Smooth muscle cell (in vitro differentiated cells): ENCODE results near the gene MSANTD1. TPM values are rescaled to one million over a fixed set of nuclear protein-coding genes. Genes with fewer than 3 reads are reported as not detected.
A peak's percentile ranks its signal among the peaks of the same experiment; 100 is the strongest.

Source experiments
- DNase-seq: peaks from one replicate; lab custom pipeline; 2025; ENCODE audit not compliant: unreplicated experiment; lab: John Stamatoyannopoulos, UW
- H2AFZ ChIP-seq: fragments of 200-600 bp; sonication (generic); 2 replicates; pipeline ENCODE4 v1.6.0; 2016; ENCODE audit warnings: antibody characterized with exemption, low read depth, mild to moderate bottlenecking
- H3F3A ChIP-seq: fragments of 200-600 bp; sonication (generic); 2 replicates; pipeline ENCODE4 v1.6.0; 2017; ENCODE audit warnings: antibody characterized with exemption, low read depth
- H3K27ac ChIP-seq: fragments of 200-600 bp; sonication (generic); 2 replicates; pipeline ENCODE4 v1.5.1; 2016; ENCODE audit warnings: low read depth, mild to moderate bottlenecking
- H3K27me3 ChIP-seq: fragments of 200-600 bp; sonication (generic); 2 replicates; pipeline ENCODE4 v1.6.1; 2016; ENCODE audit warnings: low read depth, mild to moderate bottlenecking
- H3K36me3 ChIP-seq: fragments of 200-600 bp; sonication (generic); 2 replicates; pipeline ENCODE4 v1.5.1; 2016; ENCODE audit warnings: low read depth
- H3K4me1 ChIP-seq: fragments of 200-600 bp; sonication (generic); 2 replicates; pipeline ENCODE4 v1.5.1; 2016; ENCODE audit warnings: low read depth
- H3K4me2 ChIP-seq: fragments of 200-600 bp; sonication (generic); 2 replicates; pipeline ENCODE4 v1.6.0; 2016; ENCODE audit warnings: mild to moderate bottlenecking
- H3K4me3 ChIP-seq: fragments of 200-600 bp; sonication (generic); 2 replicates; pipeline ENCODE4 v1.5.1; 2016; ENCODE audit warnings: mild to moderate bottlenecking
- H3K79me2 ChIP-seq: fragments of 200-600 bp; sonication (generic); 2 replicates; pipeline ENCODE4 v1.6.0; 2016; ENCODE audit warnings: low read depth, mild to moderate bottlenecking
- H3K9ac ChIP-seq: fragments of 200-600 bp; sonication (generic); 2 replicates; pipeline ENCODE4 v1.6.0; 2016; ENCODE audit warnings: low read depth
- H3K9me3 ChIP-seq: fragments of 200-600 bp; sonication (generic); replicated peaks from 2 replicates; pipeline ENCODE4 v1.5.1; 2016; ENCODE audit warnings: low read depth
- H4K20me1 ChIP-seq: fragments of 200-600 bp; sonication (generic); 2 replicates; pipeline ENCODE4 v1.6.0; 2016; ENCODE audit warnings: low read depth
- CTCF ChIP-seq: fragments of 200-600 bp; sonication (generic); IDR thresholded peaks from 2 replicates; pipeline ENCODE4 v1.5.1; 2017; ENCODE audit warnings: borderline replicate concordance, mild to moderate bottlenecking, antibody characterized with exemption; ENCODE audit not compliant: insufficient read depth, poor library complexity, severe bottlenecking
- WGBS: methylation state at CpG from one replicate; pipeline ENCODE4 v1.1.7; 2016; ENCODE audit warnings: low lambda C conversion rate; 5-methylcytosine and 5-hydroxymethylcytosine counted together
- polyA plus RNA-seq: library from polyadenylated mRNA; unstranded; fragments of >200 nt; fragmentation: Nextera tagmentation; extraction: Ambion mirVana; gene quantifications from 2 replicates; pipeline ENCODE4 v1.2.1, GENCODE V29; 2016
- total RNA-seq: library from RNA; depleted of rRNA; stranded (reverse); fragments of >200 nt; gene quantifications from 2 replicates; pipeline ENCODE4 v1.2.3, GENCODE V29; 2014

Gene MSANTD1
- total and polyA plus RNA-seq, 2 experiments from 2014 or later = 0.30 to 1.4 TPM

GRCh38 chr4:3293401-3294391 is 44.7 kb downstream of the MSANTD1 start:
- 37% methylated on average over 24 of the region's 42 CpGs for WGBS
- H3K4me2 ChIP-seq = peak overlapping the region; percentile 98
- H3K79me2 ChIP-seq = peaks cover 49% of the 10 kb centered on the region
- no peaks in the 10 kb centered on the region for H3K27me3 ChIP-seq
- peaks cover 15% of the 10 kb centered on the region for H3K4me1 ChIP-seq
- H4K20me1 ChIP-seq = peaks cover 31% of the 10 kb centered on the region
- no peak for TF ChIP-seq CTCF
- peak overlapping the region; percentile 81 for H3K4me3 ChIP-seq
- no peaks in the 10 kb centered on the region for H3K36me3 ChIP-seq
- H3F3A ChIP-seq = peaks cover 8% of the 10 kb centered on the region
- H3K27ac ChIP-seq = no peak overlapping the region
- H2AFZ ChIP-seq = peak overlapping the region; percentile 41
- H3K9me3 ChIP-seq = no peaks in the 10 kb centered on the region
- peak overlapping the region; percentile 91 for H3K9ac ChIP-seq
- no peak for DNase-seq

DNA sequence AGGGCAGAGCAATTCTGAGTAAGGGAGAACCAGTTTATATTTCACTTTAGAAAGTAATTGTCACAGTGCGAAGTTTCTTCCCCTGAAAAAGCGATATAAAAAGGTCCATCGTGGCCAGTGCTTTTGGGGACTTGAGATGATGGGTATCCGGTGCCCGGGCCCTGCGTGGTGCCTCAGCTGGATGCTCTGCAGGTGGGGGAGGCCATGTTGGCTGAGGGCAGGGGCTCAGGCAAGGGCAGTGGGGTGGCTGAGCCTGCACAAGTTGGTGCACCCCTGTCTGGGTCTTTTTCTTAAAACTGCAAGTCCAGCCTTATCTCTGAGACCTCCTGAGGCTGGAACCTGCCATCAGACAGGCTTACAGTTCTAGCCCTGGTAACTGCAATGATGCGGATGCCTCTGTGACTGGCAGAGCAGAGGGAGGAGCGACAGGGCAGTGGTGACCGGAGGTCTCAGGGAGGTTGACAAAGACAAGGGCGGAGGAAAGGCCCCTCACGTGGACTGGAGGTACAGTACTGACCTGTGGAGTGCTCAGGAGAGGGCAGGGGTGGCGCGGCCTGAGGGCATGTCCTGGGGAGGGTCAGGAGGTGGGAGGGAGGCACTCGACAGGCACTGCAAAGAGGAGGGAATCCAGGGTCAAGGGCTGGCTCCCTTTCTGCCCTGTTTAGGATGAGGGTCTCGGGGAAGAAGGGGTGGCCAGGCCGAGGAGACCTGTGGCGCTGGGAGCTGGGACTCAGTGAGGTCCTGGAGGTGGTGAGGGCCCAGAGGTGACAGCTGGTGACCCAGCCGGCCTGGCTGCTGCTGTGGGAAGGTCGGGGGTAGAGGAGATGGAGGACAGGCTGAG is 45.7 kb downstream of the MSANTD1 start:
- 97% methylated on average over 19 of the region's 19 CpGs for WGBS
- no peaks in the 10 kb centered on the region for H3K27me3 ChIP-seq
- H3K4me2 ChIP-seq = peak overlapping the region; percentile 98
- no peaks in the 10 kb centered on the region for H3K36me3 ChIP-seq
- H3K9me3 ChIP-seq = no peaks in the 10 kb centered on the region
- DNase-seq = no peak
- peaks cover 40% of the 10 kb centered on the region for H4K20me1 ChIP-seq
- H3K4me3 ChIP-seq = peak overlapping the region; percentile 81
- no peak overlapping the region for H3K27ac ChIP-seq
- no peak overlapping the region for H2AFZ ChIP-seq
- H3F3A ChIP-seq = peaks cover 8% of the 10 kb centered on the region
- H3K79me2 ChIP-seq = peaks cover 50% of the 10 kb centered on the region
- TF ChIP-seq CTCF = no peak
- peaks cover 19% of the 10 kb centered on the region for H3K4me1 ChIP-seq
- H3K9ac ChIP-seq = no peak overlapping the region

DNA sequence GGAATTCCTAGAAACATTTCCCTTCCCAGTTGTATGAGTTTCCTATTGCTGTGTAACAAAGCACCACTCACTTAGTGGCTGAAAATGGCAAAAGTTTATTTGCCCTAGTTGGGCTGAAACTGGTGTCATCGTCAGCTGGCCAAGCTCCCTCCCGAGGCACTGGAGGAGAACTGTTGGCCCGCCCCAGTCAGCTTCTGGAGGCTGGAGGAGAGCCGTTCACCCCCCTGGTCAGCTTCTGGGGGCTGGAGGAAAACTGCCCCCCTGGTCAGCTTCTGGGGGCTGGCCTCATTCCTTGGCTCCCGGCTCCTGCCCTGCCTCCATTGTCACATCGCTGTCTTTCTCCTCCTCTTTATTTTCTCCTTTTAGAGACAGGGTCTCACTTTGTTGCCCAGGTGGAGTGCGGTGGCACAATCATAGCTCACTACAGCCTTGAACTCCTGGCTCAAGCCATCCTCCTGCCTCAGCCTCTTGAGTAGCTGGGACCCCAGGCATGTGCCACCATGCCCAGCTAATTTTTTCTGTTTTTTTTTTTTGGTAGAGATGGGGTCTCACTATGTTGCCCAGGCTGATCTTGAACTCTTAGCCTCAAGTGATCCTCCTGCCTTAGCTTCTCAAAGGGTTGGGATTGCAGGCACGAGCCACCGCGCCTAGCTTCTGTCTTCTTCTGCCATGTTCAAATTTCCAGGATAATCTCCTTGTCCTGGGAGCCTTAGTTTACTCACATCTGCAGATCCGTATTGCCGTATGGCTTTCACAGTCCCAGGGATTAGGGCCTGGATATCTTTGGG is 47.1 kb downstream of the MSANTD1 start:
- Histone ChIP-seq H3K79me2 (peaks cover 62% of the 10 kb centered on the region), H3K4me3 (no peak overlapping the region), H4K20me1 (peaks cover 54% of the 10 kb centered on the region), H2AFZ (no peak overlapping the region), H3K4me1 (peaks cover 19% of the 10 kb centered on the region), H3K27ac (no peak overlapping the region), H3K36me3 (no peaks in the 10 kb centered on the region), H3K4me2 (no peak overlapping the region), H3F3A (peaks cover 8% of the 10 kb centered on the region), H3K9me3 (no peaks in the 10 kb centered on the region), H3K27me3 (no peaks in the 10 kb centered on the region), H3K9ac (no peak overlapping the region)
- WGBS = 91% methylated on average over 12 of the region's 12 CpGs
- no peak for DNase-seq
- no peak for TF ChIP-seq CTCF
